Gastroesophageal sphincter (tissue), 4 donors: ENCODE measurements around the gene NFAM1. TPM values are rescaled to one million over a fixed set of nuclear protein-coding genes. Genes with fewer than 3 reads are reported as not detected.

Experiments
- ATAC-seq: fragments of 150-250 bp; one replicate; pipeline ENCODE4 v1.9.1; 2016; ENCODE audit warnings: mild to moderate bottlenecking, moderate library complexity
- H3K27ac ChIP-seq, 4 donors: fragments of 200-600 bp; sonication (generic) in 3 of 4; 1 replicate in 3 of 4; 2 replicates in 1 of 4; pipeline ENCODE4 v1.5.1; 2016 to 2019
- H3K27me3 ChIP-seq: fragments of 200-600 bp; sonication (generic); one replicate; pipeline ENCODE4 v1.5.1; 2019
- H3K36me3 ChIP-seq, 2 donors: fragments of 200-600 bp; sonication (generic); one replicate each; pipeline ENCODE4 v1.5.1; 2019; ENCODE audit warnings: control low read depth in 1 of 2
- H3K4me1 ChIP-seq, 3 donors: fragments of 200-600 bp; sonication (generic); 1 replicate in 2 of 3; 2 replicates in 1 of 3; pipeline ENCODE4 v1.5.1; 2016 to 2019; ENCODE audit warnings: control low read depth in 2 of 3
- H3K4me3 ChIP-seq, 2 donors: fragments of 200-600 bp; sonication (generic); one replicate each; pipeline ENCODE4 v1.5.1; 2019; ENCODE audit warnings: mild to moderate bottlenecking in 1 of 2, moderate library complexity in 1 of 2
- H3K9me3 ChIP-seq, 3 donors: fragments of 200-600 bp; sonication (generic); one replicate each; pipeline ENCODE4 v1.5.1; 2017 to 2019; ENCODE audit warnings: control low read depth in 2 of 3
- EP300 ChIP-seq: sonication (generic); formaldehyde crosslinking; IDR thresholded peaks from one replicate; pipeline ENCODE4 v1.6.1; 2017; ENCODE audit warnings: antibody characterized with exemption, mild to moderate bottlenecking
- POLR2A ChIP-seq, 2 donors: fragments of 450-650 bp; IDR thresholded peaks; one replicate each; pipeline ENCODE4 v1.6.1; 2017; ENCODE audit warnings: antibody characterized with exemption in 2 of 2, mild to moderate bottlenecking in 2 of 2, moderate library complexity in 1 of 2
- POLR2AphosphoS5 ChIP-seq: sonication (generic); formaldehyde crosslinking; IDR thresholded peaks from one replicate; pipeline ENCODE4 v1.6.1; 2017; ENCODE audit warnings: antibody characterized with exemption
- WGBS, 2 donors: methylation state at CpG; one replicate each; pipeline ENCODE4 v1.1.5; 2018; ENCODE audit warnings: low coverage in 1 of 2; 5-methylcytosine and 5-hydroxymethylcytosine counted together
- total RNA-seq, 4 donors: library from RNA; depleted of rRNA; stranded (reverse); fragments of >200 nt; gene quantifications; one replicate each; pipeline ENCODE4 v1.1.0, GENCODE V29; 2016
- TF ChIP-seq, protein P1 (sequence below), 4 experiments: fragments of 200-600 bp in 2 of 4; fragments of 450-650 bp in 2 of 4; sonication (generic) in 1 of 4; IDR thresholded peaks; one replicate each; pipeline ENCODE4 v1.5.1; 2017 to 2019; ENCODE audit warnings: antibody characterized with exemption in 4 of 4, mild to moderate bottlenecking in 2 of 4, moderate library complexity in 2 of 4

NFAM1 gene
- total RNA-seq, 4 donors from 2014 or later: 1.2 to 3.4 (median 2.7) TPM

DNA sequence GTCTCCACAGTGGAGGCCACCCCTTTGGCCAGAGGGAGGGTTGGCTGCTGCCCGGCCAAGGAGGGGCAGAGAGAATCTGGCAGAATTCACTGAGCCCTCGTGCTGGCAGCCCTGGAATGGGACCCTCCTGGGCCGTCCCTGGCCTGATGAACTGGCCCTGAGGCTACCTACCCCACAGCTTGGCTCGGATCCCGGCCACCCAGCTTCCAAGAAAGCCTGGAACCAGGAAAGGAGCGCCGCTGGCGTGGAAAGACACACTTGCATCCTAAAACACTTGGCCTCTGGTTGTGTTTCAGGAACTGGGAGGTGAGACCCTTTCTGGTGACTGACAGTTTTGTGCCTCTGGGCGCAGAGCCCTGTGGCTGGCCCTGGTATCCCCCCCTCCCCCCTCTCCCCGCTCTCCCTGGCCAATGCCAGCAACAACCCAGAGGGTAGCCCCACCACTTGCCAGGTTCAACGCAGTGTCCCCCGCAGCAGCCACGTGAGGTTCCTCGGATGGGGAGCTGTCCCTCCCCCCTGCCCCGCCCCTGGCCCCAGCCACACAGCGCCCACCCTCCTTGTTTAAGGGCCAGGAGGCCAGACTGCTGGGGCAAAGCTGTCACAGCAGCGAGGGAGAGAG is 693 bp downstream of the NFAM1 start:
- 50% methylated on average over 2 of the region's 17 CpGs; no CpG with 5 or more reads in 1 of the 2 donors for WGBS, 2 donors

DNA sequence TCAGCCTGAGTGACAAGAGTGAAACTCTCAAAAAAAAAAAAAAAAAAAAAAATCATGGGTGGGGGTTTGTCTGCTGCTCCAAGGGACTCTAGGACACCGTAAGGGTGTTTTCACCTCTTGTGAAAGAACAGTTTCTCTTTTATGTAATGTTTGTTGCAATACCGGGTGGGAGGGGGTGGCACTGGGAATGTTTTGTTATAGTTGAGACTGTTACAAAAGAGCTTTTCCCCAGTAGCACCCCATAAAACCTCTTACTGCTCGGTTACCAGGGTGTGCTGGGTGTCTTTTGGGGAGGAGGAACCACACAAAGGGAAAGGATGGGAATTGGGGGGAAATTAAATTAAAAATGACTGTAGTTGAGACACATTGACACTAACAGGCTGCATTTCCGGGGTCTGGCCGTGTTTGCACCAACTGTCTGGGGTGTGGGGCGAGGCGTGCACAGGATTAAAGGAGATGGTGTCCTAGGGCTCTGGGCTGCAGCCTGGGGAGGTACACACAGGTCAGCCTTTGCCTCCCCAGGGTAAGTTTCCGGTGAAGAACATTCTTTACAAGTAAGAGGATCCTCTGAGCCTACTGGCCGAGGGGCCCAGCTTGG is 1.6 kb downstream of the NFAM1 start:
- ATAC-seq: no peak
- Histone ChIP-seq H3K27me3 (peaks cover 42% of the 10 kb centered on the region), H3K9me3 (no peaks in the 10 kb centered on the region), H3K36me3 (no peaks in the 10 kb centered on the region), H3K4me3 (no peak overlapping the region), H3K27ac (no peak overlapping the region), H3K4me1 (peaks cover 0 to 24% (median 6%) of the 10 kb centered on the region in 3 donors)
- TF ChIP-seq POLR2AphosphoS5: no peak
- TF ChIP-seq EP300: no peak
- TF ChIP-seq, protein P1, sequence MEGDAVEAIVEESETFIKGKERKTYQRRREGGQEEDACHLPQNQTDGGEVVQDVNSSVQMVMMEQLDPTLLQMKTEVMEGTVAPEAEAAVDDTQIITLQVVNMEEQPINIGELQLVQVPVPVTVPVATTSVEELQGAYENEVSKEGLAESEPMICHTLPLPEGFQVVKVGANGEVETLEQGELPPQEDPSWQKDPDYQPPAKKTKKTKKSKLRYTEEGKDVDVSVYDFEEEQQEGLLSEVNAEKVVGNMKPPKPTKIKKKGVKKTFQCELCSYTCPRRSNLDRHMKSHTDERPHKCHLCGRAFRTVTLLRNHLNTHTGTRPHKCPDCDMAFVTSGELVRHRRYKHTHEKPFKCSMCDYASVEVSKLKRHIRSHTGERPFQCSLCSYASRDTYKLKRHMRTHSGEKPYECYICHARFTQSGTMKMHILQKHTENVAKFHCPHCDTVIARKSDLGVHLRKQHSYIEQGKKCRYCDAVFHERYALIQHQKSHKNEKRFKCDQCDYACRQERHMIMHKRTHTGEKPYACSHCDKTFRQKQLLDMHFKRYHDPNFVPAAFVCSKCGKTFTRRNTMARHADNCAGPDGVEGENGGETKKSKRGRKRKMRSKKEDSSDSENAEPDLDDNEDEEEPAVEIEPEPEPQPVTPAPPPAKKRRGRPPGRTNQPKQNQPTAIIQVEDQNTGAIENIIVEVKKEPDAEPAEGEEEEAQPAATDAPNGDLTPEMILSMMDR (IDR thresholded peaks at IDR 0.05): no peak
- 50 to 84% methylated on average over 3 to 7 of the region's 9 CpGs for WGBS, 2 donors

More for the DNA sequence above, 693 bp downstream of the NFAM1 start:
- Histone ChIP-seq H3K36me3 (no peaks in the 10 kb centered on the region), H3K9me3 (no peaks in the 10 kb centered on the region), H3K27me3 (peaks cover 43% of the 10 kb centered on the region), H3K27ac (peak overlapping the region in 2 of 4 donors; percentile 4 to 45), H3K4me3 (peak overlapping the region in 1 of 2 donors; percentile 28), H3K4me1 (peaks cover 0 to 27% (median 6%) of the 10 kb centered on the region in 3 donors)
- no peak for ATAC-seq
- TF ChIP-seq EP300 (no peak), POLR2AphosphoS5 (no peak), POLR2A (IDR thresholded peaks at IDR 0.05) (no peak)
- TF ChIP-seq, protein P1 (IDR thresholded peaks at IDR 0.05): no peak

DNA sequence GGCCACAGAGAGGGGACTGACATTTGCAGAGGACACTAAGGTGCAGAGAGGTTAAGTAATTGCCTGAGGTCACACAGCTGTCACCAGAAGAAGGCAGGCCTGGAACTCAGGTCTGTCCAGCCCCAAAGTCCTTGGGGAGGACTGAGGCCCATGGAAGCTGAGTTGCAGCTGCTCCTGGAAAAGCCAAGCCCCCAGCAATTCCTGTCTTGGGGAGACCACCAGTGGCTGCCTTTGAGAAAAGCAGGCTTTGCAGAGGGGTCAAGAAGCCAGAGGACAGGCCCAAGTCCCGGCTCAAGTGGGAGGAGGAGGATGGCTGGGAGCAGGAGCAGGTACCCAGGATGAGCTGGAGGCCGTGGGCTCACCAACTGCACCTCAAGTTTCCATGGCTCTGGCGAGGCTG is 3.4 kb downstream of the NFAM1 start:
- H3K4me3 ChIP-seq: no peak overlapping the region
- no peaks in the 10 kb centered on the region for H3K36me3 ChIP-seq
- H3K9me3 ChIP-seq: no peaks in the 10 kb centered on the region
- no peak overlapping the region for H3K27ac ChIP-seq
- WGBS, 2 donors: no CpG with 5 or more reads among the region's 3 CpGs
- ATAC-seq: no peak
- peaks cover 0 to 11% (median 0%) of the 10 kb centered on the region in 3 donors for H3K4me1 ChIP-seq
- no peak for TF ChIP-seq POLR2AphosphoS5
- TF ChIP-seq, protein P1 (IDR thresholded peaks at IDR 0.05): no peak
- TF ChIP-seq POLR2A (IDR thresholded peaks at IDR 0.05): no peak
- no peak for TF ChIP-seq EP300
- peaks cover 42% of the 10 kb centered on the region for H3K27me3 ChIP-seq

DNA sequence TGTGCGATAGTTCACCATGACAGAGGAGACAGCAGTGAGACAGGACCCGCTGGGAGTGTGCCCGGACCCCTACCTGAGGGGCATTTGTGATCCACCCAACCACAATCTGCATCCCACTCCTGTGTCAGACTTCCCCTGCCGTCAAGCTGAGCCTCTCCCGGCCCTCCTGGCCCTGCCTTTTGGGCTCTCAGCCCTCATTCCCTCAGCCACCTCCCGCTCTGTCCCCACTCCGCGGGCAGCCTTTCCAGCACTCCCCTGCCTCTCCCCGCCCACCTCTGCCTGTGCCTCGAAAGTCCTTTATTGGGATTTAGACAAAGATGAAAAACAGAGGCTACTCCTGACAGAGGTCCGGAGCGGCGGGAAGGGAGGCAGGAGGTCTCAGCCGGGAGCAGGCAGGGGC is 4.2 kb downstream of the NFAM1 start:
- ATAC-seq: no peak
- H3K9me3 ChIP-seq: no peaks in the 10 kb centered on the region
- TF ChIP-seq POLR2AphosphoS5 (no peak), EP300 (no peak), POLR2A (IDR thresholded peaks at IDR 0.05) (no peak)
- TF ChIP-seq, protein P1 (IDR thresholded peaks at IDR 0.05): no peak
- H3K36me3 ChIP-seq: no peaks in the 10 kb centered on the region
- peaks cover 0 to 11% (median 0%) of the 10 kb centered on the region in 3 donors for H3K4me1 ChIP-seq
- H3K27ac ChIP-seq: no peak overlapping the region
- WGBS, 2 donors: 58 to 68% methylated on average over 8 to 12 of the region's 14 CpGs
- H3K27me3 ChIP-seq: peaks cover 42% of the 10 kb centered on the region
- H3K4me3 ChIP-seq: no peak overlapping the region

DNA sequence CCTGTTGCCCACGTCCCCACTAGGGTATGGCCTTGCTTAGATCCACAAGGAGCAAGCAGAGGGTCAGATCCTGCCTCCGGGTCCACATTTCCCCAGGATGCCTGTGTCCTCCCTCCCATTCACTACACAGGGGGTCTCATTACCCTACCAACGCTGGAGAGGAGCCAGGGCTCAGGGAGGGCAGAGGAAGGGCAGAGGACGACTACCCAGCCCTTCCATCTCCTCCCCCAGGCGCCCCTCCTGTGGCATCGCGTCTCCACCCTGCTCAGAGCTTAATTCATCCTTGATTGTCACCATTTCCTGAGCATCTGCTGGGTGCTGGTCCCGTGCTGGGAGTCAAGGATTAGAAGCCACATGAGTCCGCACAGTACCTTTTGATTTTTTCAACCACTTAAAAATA is 5.0 kb downstream of the NFAM1 start:
- ATAC-seq: no peak
- Histone ChIP-seq H3K4me3 (no peak overlapping the region), H3K4me1 (peaks cover 0 to 9% (median 0%) of the 10 kb centered on the region in 3 donors), H3K9me3 (no peaks in the 10 kb centered on the region), H3K36me3 (no peaks in the 10 kb centered on the region), H3K27ac (no peak overlapping the region), H3K27me3 (peaks cover 39% of the 10 kb centered on the region)
- TF ChIP-seq EP300 (no peak), POLR2AphosphoS5 (no peak), POLR2A (IDR thresholded peaks at IDR 0.05) (no peak)
- TF ChIP-seq, protein P1 (IDR thresholded peaks at IDR 0.05): no peak
- 73 to 95% methylated on average over 2 to 3 of the region's 9 CpGs for WGBS, 2 donors
